Tibial artery (tissue), 4 donors: Measurements from ENCODE around the gene RBBP5.

Experiments used
- DNase-seq, 2 donors: peaks; one replicate each; pipeline ENCODE4 v3.0.0-alpha.2; 2019
- H3K27ac ChIP-seq, 2 donors: fragments of 200-600 bp; sonication (generic) in 1 of 2; 1 replicate in 1 of 2; 2 replicates in 1 of 2; pipeline ENCODE4 v1.5.1; 2018 to 2019; ENCODE audit warnings: mild to moderate bottlenecking in 1 of 2
- H3K27me3 ChIP-seq, 2 donors: fragments of 200-600 bp; sonication (generic) in 1 of 2; one replicate each; pipeline versions ENCODE4 v1.5.1 to v1.6.0; 2016 to 2019
- H3K36me3 ChIP-seq, 3 donors: fragments of 200-600 bp; sonication (generic) in 2 of 3; one replicate each; pipeline ENCODE4 v1.5.1; 2016 to 2019; ENCODE audit warnings: mild to moderate bottlenecking in 2 of 3
- H3K4me1 ChIP-seq, 4 donors: fragments of 200-600 bp; sonication (generic) in 2 of 4; 1 replicate in 3 of 4; 2 replicates in 1 of 4; pipeline ENCODE4 v1.5.1; 2016 to 2019
- H3K4me3 ChIP-seq, 2 donors: fragments of 200-600 bp; sonication (generic) in 1 of 2; 1 replicate in 1 of 2; 2 replicates in 1 of 2; pipeline ENCODE4 v1.5.1; 2018 to 2019; ENCODE audit warnings: mild to moderate bottlenecking in 2 of 2
- H3K9me3 ChIP-seq, 3 donors: fragments of 200-600 bp; sonication (generic) in 1 of 3; one replicate each; pipeline ENCODE4 v1.5.1; 2016 to 2019
- intact Hi-C: fragments of 100-400 bp; cut with DNase I; formaldehyde crosslinking; loops from one replicate; pipeline ENCODE4 v1.15.0; 2023; ENCODE audit warnings: low total_unique reads
- TF ChIP-seq, protein P1 (sequence below), 2 experiments: fragments of 200-600 bp in 1 of 2; fragments of 450-650 bp in 1 of 2; IDR thresholded peaks; one replicate each; pipeline ENCODE4 v1.5.1; 2017 to 2019; ENCODE audit warnings: antibody characterized with exemption in 2 of 2, mild to moderate bottlenecking in 1 of 2, moderate library complexity in 1 of 2

The RBBP5 gene

GRCh38 chr1:205061665-205062069, 60.1 kb downstream of the RBBP5 start:
- Histone ChIP-seq H3K27ac (no peak overlapping the region), H3K4me1 (peaks cover 0 to 7% (median 2%) of the 10 kb centered on the region in 4 donors), H3K27me3 (no peaks in the 10 kb centered on the region), H3K4me3 (no peak overlapping the region), H3K36me3 (no peaks in the 10 kb centered on the region), H3K9me3 (no peaks in the 10 kb centered on the region)
- intact Hi-C loops: loop anchor here (5.0 kb wide), 1 partner anchor 74 kb away; no protein-coding TSS in a partner anchor
- peak; percentile 56 to 75 for DNase-seq
- TF ChIP-seq, protein P1, sequence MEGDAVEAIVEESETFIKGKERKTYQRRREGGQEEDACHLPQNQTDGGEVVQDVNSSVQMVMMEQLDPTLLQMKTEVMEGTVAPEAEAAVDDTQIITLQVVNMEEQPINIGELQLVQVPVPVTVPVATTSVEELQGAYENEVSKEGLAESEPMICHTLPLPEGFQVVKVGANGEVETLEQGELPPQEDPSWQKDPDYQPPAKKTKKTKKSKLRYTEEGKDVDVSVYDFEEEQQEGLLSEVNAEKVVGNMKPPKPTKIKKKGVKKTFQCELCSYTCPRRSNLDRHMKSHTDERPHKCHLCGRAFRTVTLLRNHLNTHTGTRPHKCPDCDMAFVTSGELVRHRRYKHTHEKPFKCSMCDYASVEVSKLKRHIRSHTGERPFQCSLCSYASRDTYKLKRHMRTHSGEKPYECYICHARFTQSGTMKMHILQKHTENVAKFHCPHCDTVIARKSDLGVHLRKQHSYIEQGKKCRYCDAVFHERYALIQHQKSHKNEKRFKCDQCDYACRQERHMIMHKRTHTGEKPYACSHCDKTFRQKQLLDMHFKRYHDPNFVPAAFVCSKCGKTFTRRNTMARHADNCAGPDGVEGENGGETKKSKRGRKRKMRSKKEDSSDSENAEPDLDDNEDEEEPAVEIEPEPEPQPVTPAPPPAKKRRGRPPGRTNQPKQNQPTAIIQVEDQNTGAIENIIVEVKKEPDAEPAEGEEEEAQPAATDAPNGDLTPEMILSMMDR (IDR thresholded peaks at IDR 0.05): peak; percentile 75 to 77

DNA sequence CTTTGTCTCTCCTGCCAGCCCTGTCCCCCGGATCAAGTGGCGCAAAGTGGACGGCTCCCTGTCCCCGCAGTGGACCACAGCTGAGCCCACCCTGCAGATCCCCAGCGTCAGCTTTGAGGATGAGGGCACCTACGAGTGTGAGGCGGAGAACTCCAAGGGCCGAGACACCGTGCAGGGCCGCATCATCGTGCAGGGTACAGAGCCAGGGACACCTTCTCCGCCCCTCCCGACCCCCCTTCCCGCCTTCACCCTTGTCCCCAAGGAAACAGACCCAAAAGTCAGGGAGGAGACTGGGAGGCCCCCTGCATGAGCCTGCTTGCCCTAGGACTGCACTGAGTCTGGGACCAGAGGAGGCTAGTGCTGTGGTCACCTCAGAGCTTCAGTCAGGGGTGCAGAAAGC, 60.6 kb downstream of the RBBP5 start:
- TF ChIP-seq, protein P1 (IDR thresholded peaks at IDR 0.05): no peak
- Histone ChIP-seq H3K27ac (no peak overlapping the region), H3K36me3 (no peaks in the 10 kb centered on the region), H3K4me3 (no peak overlapping the region), H3K27me3 (no peaks in the 10 kb centered on the region), H3K4me1 (peaks cover 0 to 7% (median 2%) of the 10 kb centered on the region in 4 donors), H3K9me3 (no peaks in the 10 kb centered on the region)
- no peak for DNase-seq
- intact Hi-C loops: loop anchor here (5.0 kb wide), 1 partner anchor 74 kb away; no protein-coding TSS in a partner anchor

DNA sequence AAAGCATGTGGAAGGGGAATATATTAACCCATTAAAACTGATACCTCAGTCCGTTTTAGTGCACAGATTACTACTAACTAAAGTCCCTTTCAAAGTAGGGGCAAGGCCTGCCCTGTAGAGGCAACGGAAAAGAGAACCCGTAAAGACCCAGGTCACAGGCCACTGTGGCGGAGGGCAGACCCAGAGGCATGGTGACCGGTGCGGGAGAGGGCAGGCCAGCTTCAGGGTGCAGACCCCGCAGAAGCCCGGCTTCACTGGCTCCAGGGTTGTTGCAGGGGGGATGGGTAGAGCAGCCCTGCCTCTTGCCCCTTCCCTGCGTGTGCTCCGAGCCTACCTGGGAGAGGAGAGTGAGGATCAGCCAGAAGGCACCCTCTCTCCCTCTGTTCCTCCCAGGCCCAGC, 61.0 kb downstream of the RBBP5 start:
- no peak for DNase-seq
- no peaks in the 10 kb centered on the region for H3K27me3 ChIP-seq
- H3K9me3 ChIP-seq: no peaks in the 10 kb centered on the region
- H3K4me1 ChIP-seq: peaks cover 0 to 7% (median 2%) of the 10 kb centered on the region in 4 donors
- TF ChIP-seq, protein P1 (IDR thresholded peaks at IDR 0.05): no peak
- no peak overlapping the region for H3K4me3 ChIP-seq
- H3K27ac ChIP-seq: no peak overlapping the region
- intact Hi-C loops: loop anchor here (5.0 kb wide), 1 partner anchor 73 kb away; no protein-coding TSS in a partner anchor
- H3K36me3 ChIP-seq: no peaks in the 10 kb centered on the region

GRCh38 chr1:205059660-205060059, 62.1 kb downstream of the RBBP5 start:
- intact Hi-C loops: loop anchor here (5.0 kb wide), 1 partner anchor 72 kb away; no protein-coding TSS in a partner anchor
- peaks cover 0 to 7% (median 2%) of the 10 kb centered on the region in 4 donors for H3K4me1 ChIP-seq
- DNase-seq: no peak
- H3K36me3 ChIP-seq: no peaks in the 10 kb centered on the region
- H3K4me3 ChIP-seq: no peak overlapping the region
- TF ChIP-seq, protein P1 (IDR thresholded peaks at IDR 0.05): no peak
- no peaks in the 10 kb centered on the region for H3K9me3 ChIP-seq
- H3K27me3 ChIP-seq: no peaks in the 10 kb centered on the region
- H3K27ac ChIP-seq: no peak overlapping the region

DNA sequence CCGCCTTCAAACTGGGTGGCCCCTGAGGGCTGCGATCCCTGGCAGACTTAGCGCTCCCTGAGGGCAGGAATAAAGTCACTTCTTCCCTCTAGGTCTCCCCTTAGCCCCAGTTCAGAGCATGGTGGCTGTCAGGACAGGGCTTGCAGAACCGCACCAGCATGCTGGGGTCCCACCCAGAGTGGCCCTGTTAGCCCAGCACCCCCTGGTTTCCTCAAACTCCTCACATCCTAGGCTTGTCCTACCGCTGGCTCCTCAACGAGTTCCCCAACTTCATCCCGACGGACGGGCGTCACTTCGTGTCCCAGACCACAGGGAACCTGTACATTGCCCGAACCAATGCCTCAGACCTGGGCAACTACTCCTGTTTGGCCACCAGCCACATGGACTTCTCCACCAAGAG, 62.9 kb downstream of the RBBP5 start:
- TF ChIP-seq, protein P1 (IDR thresholded peaks at IDR 0.05): no peak
- H3K4me3 ChIP-seq: no peak overlapping the region
- intact Hi-C loops: no loop called here
- H3K9me3 ChIP-seq: no peaks in the 10 kb centered on the region
- no peak for DNase-seq
- H3K36me3 ChIP-seq: no peaks in the 10 kb centered on the region
- peaks cover 0 to 5% of the 10 kb centered on the region in 2 donors for H3K27me3 ChIP-seq
- no peak overlapping the region for H3K27ac ChIP-seq
- H3K4me1 ChIP-seq: peaks cover 0 to 7% (median 2%) of the 10 kb centered on the region in 4 donors
